Brain microvascular endothelial cell (primary cell): ENCODE data around the gene TNFSF15.

ENCODE experiments used
- DNase-seq: peaks from one replicate; pipeline ENCODE4 v3.0.0-alpha.2; 2020
- H3K27ac ChIP-seq: fragments of 250-450 bp; sonication (Bioruptor Pico); 2 replicates; pipeline ENCODE4 v1.5.1; 2020; ENCODE audit warnings: mild to moderate bottlenecking, moderate library complexity
- H3K27me3 ChIP-seq: fragments of 250-450 bp; sonication (Bioruptor Pico); replicated peaks from 2 replicates; pipeline ENCODE4 v1.5.1; 2020; ENCODE audit warnings: mild to moderate bottlenecking
- H3K36me3 ChIP-seq: fragments of 250-450 bp; sonication (Bioruptor Pico); replicated peaks from 2 replicates; pipeline ENCODE4 v1.5.1; 2020; ENCODE audit warnings: mild to moderate bottlenecking
- H3K4me3 ChIP-seq: 2 replicates; pipeline ENCODE4 v1.5.1; 2011; ENCODE audit warnings: low read depth, mild to moderate bottlenecking, control low read depth, low read length, moderate library complexity
- in situ Hi-C: cut with HindIII; loops from 2 replicates; pipeline ENCODE4 v1.10.0; 2017; ENCODE audit warnings: low sequenced_read_pairs, low pct_ligation_motif_present
- TF ChIP-seq, protein P1 (sequence below): IDR thresholded peaks from 2 replicates; pipeline ENCODE4 v1.5.1; 2011; ENCODE audit warnings: low read depth, mild to moderate bottlenecking, moderate library complexity, low read length, control low read depth, inconsistent platforms; ENCODE audit errors: missing control alignments

TNFSF15 gene

DNA sequence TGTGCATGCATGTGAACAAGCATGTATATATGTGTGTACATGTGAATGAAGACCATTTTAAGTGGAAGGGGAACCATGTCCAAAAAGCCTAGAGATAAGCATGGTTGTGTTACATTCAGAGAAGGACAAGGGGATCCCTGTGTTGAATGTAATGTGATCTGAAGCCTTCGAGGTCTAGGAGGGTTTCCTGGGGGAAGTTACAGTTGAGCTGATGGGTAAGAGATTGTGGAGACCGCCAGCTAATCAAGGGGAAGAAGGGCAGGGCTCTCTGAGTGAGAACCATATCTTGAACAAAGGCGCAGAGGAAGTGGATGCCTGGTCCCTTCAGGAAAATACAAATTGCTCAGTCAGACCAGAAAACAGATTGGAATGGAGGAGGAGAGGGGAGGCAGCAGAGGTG lies 45.5 kb upstream of the TNFSF15 start:
- in situ Hi-C loops = no loop called here
- TF ChIP-seq, protein P1, sequence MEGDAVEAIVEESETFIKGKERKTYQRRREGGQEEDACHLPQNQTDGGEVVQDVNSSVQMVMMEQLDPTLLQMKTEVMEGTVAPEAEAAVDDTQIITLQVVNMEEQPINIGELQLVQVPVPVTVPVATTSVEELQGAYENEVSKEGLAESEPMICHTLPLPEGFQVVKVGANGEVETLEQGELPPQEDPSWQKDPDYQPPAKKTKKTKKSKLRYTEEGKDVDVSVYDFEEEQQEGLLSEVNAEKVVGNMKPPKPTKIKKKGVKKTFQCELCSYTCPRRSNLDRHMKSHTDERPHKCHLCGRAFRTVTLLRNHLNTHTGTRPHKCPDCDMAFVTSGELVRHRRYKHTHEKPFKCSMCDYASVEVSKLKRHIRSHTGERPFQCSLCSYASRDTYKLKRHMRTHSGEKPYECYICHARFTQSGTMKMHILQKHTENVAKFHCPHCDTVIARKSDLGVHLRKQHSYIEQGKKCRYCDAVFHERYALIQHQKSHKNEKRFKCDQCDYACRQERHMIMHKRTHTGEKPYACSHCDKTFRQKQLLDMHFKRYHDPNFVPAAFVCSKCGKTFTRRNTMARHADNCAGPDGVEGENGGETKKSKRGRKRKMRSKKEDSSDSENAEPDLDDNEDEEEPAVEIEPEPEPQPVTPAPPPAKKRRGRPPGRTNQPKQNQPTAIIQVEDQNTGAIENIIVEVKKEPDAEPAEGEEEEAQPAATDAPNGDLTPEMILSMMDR = no peak
- no peak for DNase-seq
- H3K36me3 ChIP-seq = no peaks in the 10 kb centered on the region
- no peak overlapping the region for H3K27ac ChIP-seq
- no peak overlapping the region for H3K4me3 ChIP-seq
- no peaks in the 10 kb centered on the region for H3K27me3 ChIP-seq

DNA sequence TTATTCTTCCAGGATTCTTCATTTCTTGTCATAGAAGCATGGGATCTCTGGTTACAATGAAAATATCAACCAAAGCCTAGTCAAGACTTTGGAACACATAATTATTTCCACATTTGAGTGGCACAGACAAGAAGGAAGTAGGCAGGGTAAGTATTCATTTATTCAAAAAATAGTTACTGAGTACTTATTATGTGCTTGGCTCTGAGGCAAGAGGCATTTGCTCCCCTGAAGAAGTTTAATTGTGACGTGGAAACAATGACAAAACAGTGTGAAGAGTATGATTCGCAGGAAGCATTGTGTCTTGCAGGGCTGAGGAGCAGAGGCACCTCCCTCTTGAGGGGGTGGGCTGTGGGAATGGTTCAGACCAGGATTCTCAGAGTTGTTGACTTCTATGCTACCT lies 45.0 kb upstream of the TNFSF15 start:
- Histone ChIP-seq H3K27me3 (no peaks in the 10 kb centered on the region), H3K36me3 (no peaks in the 10 kb centered on the region), H3K4me3 (no peak overlapping the region), H3K27ac (no peak overlapping the region)
- TF ChIP-seq, protein P1 = no peak
- no peak for DNase-seq
- in situ Hi-C loops = no loop called here

DNA sequence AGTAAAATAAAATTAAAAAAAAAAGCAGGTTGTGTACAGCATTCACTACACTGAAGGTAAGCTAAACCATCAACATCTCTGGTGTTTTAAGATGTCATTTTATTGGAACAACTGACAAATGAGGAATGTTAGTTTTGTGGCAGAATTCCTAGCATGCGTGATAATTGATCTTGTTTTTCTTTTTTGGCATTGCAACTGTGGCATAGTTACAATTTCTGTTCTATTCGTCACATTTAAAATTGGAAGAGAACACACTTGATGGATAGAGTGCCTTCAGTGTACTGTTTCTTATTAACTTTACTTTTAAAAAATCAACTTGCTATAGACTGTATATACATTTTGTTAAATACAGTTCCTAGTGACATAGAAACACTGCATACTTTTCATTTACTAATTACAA lies 43.6 kb upstream of the TNFSF15 start:
- no peaks in the 10 kb centered on the region for H3K27me3 ChIP-seq

DNA sequence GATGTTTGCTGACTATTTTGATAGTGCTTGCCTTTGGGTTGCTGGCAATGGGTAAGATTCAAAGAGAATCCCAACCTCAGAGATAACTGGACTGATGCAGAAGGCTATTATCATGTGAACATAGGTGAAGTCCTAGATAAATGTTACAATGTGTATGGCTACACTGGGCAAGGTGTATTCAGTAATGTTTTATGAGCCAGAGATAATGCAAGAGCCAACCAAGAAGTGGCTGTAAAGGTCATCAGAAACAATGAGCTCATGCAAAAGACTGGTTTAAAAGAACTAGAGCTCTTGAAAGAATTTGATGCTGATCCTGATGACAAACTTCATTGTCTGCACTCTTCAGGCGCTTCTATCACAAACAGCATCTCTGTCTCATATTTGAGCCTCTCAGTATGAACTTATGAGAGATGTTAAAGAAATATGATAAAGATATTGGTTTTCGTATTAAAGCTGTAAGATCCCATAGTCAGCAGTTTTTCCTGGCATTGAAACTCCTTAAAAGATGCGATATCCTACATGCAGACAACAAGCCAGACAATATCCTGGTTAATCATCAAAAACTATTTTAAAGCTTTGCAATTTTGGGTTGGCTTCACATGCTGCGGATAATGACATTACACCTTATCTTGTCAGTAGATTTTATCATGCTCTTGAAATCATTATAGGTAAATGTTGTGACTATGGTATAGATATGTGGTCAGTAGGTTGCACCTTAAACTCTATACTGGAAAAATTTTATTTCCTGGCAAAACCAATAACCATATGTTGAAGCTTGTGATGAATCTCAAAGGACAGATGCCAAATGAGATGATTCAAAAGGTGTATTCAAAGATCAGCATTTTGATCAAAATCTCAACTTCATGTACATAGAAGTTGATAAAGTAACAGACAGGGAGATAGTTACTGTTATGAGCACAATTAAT lies 41.9 kb upstream of the TNFSF15 start:
- in situ Hi-C loops = no loop called here
- TF ChIP-seq, protein P1 = no peak
- Histone ChIP-seq H3K27me3 (no peaks in the 10 kb centered on the region), H3K4me3 (no peak overlapping the region), H3K36me3 (no peaks in the 10 kb centered on the region), H3K27ac (no peak overlapping the region)
- no peak for DNase-seq

More for the DNA sequence above, 43.6 kb upstream of the TNFSF15 start:
- Histone ChIP-seq H3K4me3 (no peak overlapping the region), H3K36me3 (no peaks in the 10 kb centered on the region), H3K27ac (no peak overlapping the region)
- no peak for DNase-seq
- TF ChIP-seq, protein P1 = no peak
- in situ Hi-C loops = no loop called here

DNA sequence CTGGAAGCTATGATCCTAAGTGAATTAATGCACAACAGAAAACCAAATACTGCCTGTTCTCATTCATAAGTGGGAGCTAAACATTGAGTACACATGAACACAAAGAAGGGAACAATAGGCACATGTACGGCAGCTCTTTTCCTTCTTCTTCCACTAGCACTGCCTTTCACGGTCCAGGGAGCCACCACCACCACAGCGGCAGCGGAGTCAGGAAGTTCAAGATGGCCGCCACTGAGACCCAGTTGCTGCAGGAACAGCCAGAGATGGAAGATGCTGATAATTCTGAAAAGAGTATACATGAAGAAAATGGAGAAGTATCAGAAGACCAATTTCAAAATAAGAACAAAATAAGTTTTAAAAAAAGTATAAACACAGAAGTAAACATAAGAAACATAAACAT lies 39.5 kb upstream of the TNFSF15 start:
- H3K4me3 ChIP-seq = no peak overlapping the region
- H3K27ac ChIP-seq = no peak overlapping the region
- no peaks in the 10 kb centered on the region for H3K36me3 ChIP-seq
- in situ Hi-C loops = no loop called here
- no peak for DNase-seq
- no peaks in the 10 kb centered on the region for H3K27me3 ChIP-seq
- TF ChIP-seq, protein P1 = no peak

DNA sequence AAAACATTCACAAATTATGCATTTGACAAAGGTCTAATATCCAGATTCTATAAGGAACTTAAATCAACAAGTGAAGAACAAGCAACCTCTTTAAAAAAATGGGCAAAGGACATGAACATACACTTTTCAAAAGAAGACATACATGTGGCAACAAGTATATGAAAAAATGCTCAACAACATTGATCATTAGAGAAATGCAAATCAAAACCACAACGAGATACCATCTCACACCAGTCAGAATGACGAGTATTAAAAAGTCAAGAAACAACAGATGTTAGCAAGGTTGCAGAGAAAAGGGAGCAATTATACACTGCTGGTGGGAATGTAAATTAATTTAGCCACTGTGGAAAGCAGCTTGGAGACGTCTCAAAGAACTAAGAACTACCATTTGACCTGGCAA lies 38.9 kb upstream of the TNFSF15 start:
- in situ Hi-C loops = no loop called here
- Histone ChIP-seq H3K4me3 (no peak overlapping the region), H3K36me3 (no peaks in the 10 kb centered on the region), H3K27ac (no peak overlapping the region), H3K27me3 (no peaks in the 10 kb centered on the region)
- DNase-seq = no peak
- TF ChIP-seq, protein P1 = no peak
